Measurements from ENCODE around the gene CDC42BPB. TPM values are rescaled to one million over a fixed set of nuclear protein-coding genes. Genes with fewer than 3 reads are reported as not detected.

CDC42BPB gene
- total and polyA plus RNA-seq, 2 of the 4 experiments (the other 2 are of a cell fraction), result 49.1 to 81.4 TPM

- BruUV-seq (replicated peaks), result no TSS peak
- no peaks in the 10 kb centered on the region for H3K27me3 ChIP-seq (ENCODE audit: control insufficient read depth, insufficient read depth, low read length)
- in situ Hi-C loops (cut with MboI; ENCODE audit: low sequenced_read_pairs), result no loop called here
- no peak overlapping the region for H3K4ac ChIP-seq (ENCODE audit: low read depth, low read length)
- no peak for ATAC-seq (ENCODE audit: low read depth)
- no peak overlapping the region for H4K91ac ChIP-seq (ENCODE audit: insufficient read depth, low read depth, low read length)
- H4K20me1 ChIP-seq (ENCODE audit: insufficient read depth, low read length), result peaks cover 29% of the 10 kb centered on the region
- H2BK120ac ChIP-seq (ENCODE audit: low read depth, low read length), result no peak overlapping the region
- intact Hi-C loops (cut with micrococcal nuclease), result no loop called here
- H3K23ac ChIP-seq (ENCODE audit: low read depth, low read length), result no peak overlapping the region
- no peak overlapping the region for H2BK5ac ChIP-seq (ENCODE audit: low read depth, low read length, poor library complexity, severe bottlenecking)
- DNase-seq, result no peak
- H3K9ac ChIP-seq (ENCODE audit: low read depth, low read length), result no peak overlapping the region
- no peak overlapping the region for H3K4me2 ChIP-seq (ENCODE audit: low read depth, low read length)
- H2AK9ac ChIP-seq (replicated peaks; ENCODE audit: low read depth, low read length, poor library complexity), result no peak overlapping the region
- H4K5ac ChIP-seq (ENCODE audit: low read depth, low read length), result no peak overlapping the region
- WGBS, 2 experiments (ENCODE audit: extremely low coverage in 2 of 2, insufficient read length in 1 of 2), result 88% methylated on average over 12 of the region's 15 CpGs; no CpG with 5 or more reads in 1 of the 2 experiments
- peaks cover 28% of the 10 kb centered on the region for H3K9me1 ChIP-seq (ENCODE audit: insufficient read depth, low read length)
- dilution Hi-C loops (cut with HindIII; ENCODE audit: low sequenced_read_pairs, unreplicated experiment), result no loop called here
- peaks cover 78% of the 10 kb centered on the region for H3K36me3 ChIP-seq (ENCODE audit: control insufficient read depth, insufficient read depth, low read length)
- peaks cover 15% of the 10 kb centered on the region for H3K4me1 ChIP-seq (ENCODE audit: control insufficient read depth, insufficient read depth, low read length)
- CTCF ChIA-PET, result interaction anchor here (0.6 kb wide), 1 partner anchor 17 kb away, joined by 8 read pairs; no protein-coding TSS in a partner anchor
- H4K8ac ChIP-seq (ENCODE audit: low read depth in 2 of 2, low read length in 2 of 2), result no peak overlapping the region
- H3K27ac ChIP-seq (ENCODE audit: insufficient read depth, low read length), result no peak overlapping the region
- TF ChIP-seq MXI1 (IDR thresholded peaks at IDR 0.05; ENCODE audit: borderline replicate concordance, low read depth, low read length), result no peak
- TF ChIP-seq RAD21 (IDR thresholded peaks at IDR 0.05; ENCODE audit: low read length), result no peak
- no peak for TF ChIP-seq ELK1 (IDR thresholded peaks at IDR 0.05; ENCODE audit: borderline replicate concordance, low read depth, low read length)
- no peak for TF ChIP-seq MAZ (IDR thresholded peaks at IDR 0.05; ENCODE audit: borderline replicate concordance, low read depth, low read length)
- no peak for TF ChIP-seq USF2 (IDR thresholded peaks at IDR 0.05; ENCODE audit: low read depth, low read length)
- TF ChIP-seq NFE2L2 (IDR thresholded peaks at IDR 0.05; ENCODE audit: low read depth, low read length), result no peak
- no peak for TF ChIP-seq RCOR1 (IDR thresholded peaks at IDR 0.05; ENCODE audit: insufficient replicate concordance, low read length)
- no peak for TF ChIP-seq FOS (IDR thresholded peaks at IDR 0.05; ENCODE audit: low read depth, low read length)
- TF ChIP-seq SMC3 (IDR thresholded peaks at IDR 0.05; ENCODE audit: low read depth, low read length), result no peak
- no peak overlapping the region for H2AK5ac ChIP-seq (ENCODE audit: low read depth, low read length)
- no peak overlapping the region for H3K4me3 ChIP-seq (ENCODE audit: insufficient read depth, low read depth, low read length)
- H2BK15ac ChIP-seq (ENCODE audit: low read depth, low read length), result no peak overlapping the region
- H2AFZ ChIP-seq (replicated peaks; ENCODE audit: low read length, poor library complexity), result no peak overlapping the region
- H2BK20ac ChIP-seq (ENCODE audit: low read depth, low read length), result no peak overlapping the region
- no peak overlapping the region for H3K56ac ChIP-seq (ENCODE audit: extremely low read depth, insufficient read depth, low read length)
- no peak overlapping the region for H3K18ac ChIP-seq (ENCODE audit: low read depth, low read length)
- H3K14ac ChIP-seq (replicated peaks; ENCODE audit: low read depth, low read length), result no peak overlapping the region
- POLR2A ChIA-PET (ENCODE audit: unreplicated experiment), result no interaction called here
- no peaks in the 10 kb centered on the region for H3K9me3 ChIP-seq (ENCODE audit: control insufficient read depth, insufficient read depth, low read length)
- peaks cover 4 to 17% of the 10 kb centered on the region in 2 experiments; a peak in 2 of 4 replicates for H3K79me1 ChIP-seq (ENCODE audit: low read depth in 1 of 2, low read length in 2 of 2)
Measured at GRCh38 chr14:102953100-102953499, 104.2 kb downstream of the CDC42BPB start.
